GM12875 (cell line): Measurements from ENCODE around the gene POLR1A.

Source experiments
- H3K4me3 ChIP-seq: one replicate; pipeline ENCODE4 v1.5.1; 2011; ENCODE audit warnings: low read depth, low read length, control low read depth
- TF ChIP-seq, protein P1 (sequence below): IDR thresholded peaks from 2 replicates; pipeline ENCODE4 v1.5.1; 2011; ENCODE audit warnings: low read depth, mild to moderate bottlenecking, control low read depth, inconsistent platforms, low read length, moderate library complexity, borderline replicate concordance; ENCODE audit not compliant: insufficient read depth

POLR1A gene

DNA sequence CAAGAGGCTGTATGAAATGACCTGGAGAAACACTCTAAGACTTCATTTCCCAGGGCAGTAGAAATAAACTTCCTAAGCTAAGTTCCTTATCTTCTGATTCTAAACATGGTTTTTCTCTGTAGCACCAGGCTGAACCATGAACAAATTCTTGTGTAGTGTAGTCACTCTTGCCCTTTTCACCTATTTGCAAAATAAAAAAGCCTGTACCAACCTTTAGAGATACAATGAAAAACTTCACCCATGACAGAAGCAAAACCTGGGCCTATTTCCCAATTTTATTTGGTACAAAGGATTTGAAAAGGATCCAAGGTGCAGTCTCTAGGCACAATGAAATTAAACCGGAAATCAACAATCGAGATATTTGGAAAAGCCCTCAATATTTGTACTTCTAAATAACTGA is 43.6 kb downstream of the POLR1A start:
- TF ChIP-seq, protein P1, sequence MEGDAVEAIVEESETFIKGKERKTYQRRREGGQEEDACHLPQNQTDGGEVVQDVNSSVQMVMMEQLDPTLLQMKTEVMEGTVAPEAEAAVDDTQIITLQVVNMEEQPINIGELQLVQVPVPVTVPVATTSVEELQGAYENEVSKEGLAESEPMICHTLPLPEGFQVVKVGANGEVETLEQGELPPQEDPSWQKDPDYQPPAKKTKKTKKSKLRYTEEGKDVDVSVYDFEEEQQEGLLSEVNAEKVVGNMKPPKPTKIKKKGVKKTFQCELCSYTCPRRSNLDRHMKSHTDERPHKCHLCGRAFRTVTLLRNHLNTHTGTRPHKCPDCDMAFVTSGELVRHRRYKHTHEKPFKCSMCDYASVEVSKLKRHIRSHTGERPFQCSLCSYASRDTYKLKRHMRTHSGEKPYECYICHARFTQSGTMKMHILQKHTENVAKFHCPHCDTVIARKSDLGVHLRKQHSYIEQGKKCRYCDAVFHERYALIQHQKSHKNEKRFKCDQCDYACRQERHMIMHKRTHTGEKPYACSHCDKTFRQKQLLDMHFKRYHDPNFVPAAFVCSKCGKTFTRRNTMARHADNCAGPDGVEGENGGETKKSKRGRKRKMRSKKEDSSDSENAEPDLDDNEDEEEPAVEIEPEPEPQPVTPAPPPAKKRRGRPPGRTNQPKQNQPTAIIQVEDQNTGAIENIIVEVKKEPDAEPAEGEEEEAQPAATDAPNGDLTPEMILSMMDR, result no peak

DNA sequence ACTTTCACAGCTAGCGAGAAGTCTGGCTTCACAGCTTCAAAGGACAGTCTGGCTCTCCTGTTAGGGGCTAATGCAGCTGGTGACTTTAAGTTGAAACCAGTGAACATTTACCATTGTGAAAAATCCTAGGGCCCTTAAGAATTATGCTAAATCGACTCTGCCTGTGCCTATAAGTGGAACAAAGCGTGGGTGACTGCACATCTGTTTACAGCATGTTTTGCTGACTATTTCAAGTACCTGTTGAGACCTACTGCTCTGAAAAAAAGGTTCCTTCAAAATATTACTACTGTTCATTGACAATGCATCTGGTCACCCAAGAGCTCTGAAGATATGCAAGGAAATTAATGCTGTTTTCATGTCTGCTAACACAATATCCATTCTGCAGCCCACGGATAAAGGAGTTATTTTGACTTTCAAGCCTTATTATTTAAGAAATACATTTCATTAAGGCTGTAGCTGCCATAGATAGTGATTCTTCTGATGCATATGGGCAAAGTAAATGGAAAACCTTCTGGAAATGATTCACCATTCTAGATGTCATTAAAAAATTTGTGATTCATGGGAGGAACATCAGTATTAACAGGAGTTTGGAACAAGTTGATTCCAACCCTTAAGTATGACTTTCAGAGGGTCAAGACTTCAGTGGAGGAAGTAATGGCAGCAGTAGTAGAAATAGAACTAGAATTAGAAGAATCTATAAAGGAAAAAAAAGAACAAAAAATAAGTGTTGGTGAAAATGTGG is 48.9 kb downstream of the POLR1A start:
- TF ChIP-seq, protein P1, result no peak
- H3K4me3 ChIP-seq, result no peak overlapping the region

More for the DNA sequence above, 43.6 kb downstream of the POLR1A start:
- no peak overlapping the region for H3K4me3 ChIP-seq

DNA sequence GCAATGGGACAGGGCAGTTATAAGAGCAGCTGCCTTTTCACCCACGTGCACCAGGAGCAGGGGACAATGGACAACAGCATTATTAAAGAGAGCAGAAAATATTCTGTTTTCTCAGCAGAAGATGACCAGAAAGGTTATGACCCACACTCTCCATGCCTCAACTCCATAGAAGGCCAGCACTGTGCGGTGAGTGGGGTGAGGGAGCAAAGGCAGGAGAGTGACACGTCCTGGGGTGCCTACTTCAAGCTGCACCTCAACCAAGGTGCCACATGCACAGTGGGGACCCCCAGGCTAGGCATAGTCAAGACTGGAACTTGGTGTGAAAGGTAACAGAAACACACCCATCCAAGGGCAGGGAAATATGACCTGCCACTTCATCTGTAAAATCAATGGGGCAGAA is 50.4 kb downstream of the POLR1A start:
- TF ChIP-seq, protein P1, result no peak
- H3K4me3 ChIP-seq, result no peak overlapping the region

DNA sequence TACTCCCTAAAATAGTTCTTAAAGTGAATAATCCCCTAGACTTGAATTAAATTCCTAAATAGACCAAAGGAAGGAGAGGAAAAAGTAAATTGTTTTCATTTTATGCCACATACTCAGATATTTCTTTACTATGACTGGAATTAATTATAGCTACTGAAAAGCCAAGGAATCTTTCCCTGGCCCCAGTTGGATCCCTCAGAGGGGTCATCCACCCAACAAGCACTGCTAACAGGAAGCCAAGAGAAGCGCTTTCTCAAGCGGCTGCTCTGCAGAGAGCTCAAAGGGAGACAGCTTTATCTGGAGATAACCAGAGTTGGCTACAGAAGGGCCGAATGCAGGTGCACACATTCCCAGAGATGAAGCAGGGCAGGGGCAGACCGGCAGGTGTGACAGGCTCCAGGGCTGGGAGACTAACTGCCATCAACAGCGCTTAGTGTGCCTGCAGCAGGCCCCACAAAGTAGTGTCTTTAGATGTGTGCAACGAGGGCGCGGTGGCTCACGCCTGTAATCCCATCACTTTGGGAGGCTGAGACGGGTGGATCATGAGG is 51.1 kb downstream of the POLR1A start:
- no peak overlapping the region for H3K4me3 ChIP-seq
- TF ChIP-seq, protein P1, result no peak

DNA sequence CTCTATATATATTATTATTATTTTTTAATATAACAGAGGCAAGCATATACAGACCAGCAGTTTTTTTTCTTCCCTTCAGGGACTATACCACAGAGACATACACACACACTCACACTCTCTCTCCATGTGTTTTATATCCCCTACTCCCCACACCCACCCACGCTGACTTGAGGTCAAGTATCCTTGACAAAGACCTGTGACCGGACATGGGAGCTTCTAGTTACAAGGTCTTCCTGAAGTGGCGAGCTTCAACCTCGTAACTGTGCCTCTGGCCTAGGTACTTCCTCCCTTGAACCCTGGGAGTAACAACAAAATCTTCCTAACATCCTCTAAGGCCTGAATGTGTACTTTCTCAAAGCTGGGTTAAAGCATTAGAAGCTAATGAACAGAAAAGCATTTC is 52.5 kb downstream of the POLR1A start:
- TF ChIP-seq, protein P1, result no peak
- no peak overlapping the region for H3K4me3 ChIP-seq

DNA sequence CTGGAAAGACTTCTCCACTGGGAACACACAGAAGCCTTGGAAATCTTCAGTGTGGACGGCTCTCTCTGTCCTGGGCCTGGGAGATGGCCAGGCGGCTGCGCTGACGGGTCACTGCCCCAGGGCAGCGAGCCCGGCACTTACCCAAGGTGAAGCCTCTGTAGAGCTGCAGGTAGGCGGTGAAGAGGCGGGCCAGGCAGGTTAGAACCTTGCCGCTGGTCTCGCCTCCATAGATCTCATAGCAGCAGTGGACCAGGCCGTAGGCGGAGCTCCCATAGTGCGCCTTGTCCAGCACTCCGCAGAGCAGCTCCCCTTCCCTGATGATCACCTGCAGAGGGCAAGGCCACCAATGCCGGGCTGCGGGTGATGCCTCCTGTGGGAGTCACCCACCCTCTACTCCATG is 53.0 kb downstream of the POLR1A start:
- H3K4me3 ChIP-seq, result no peak overlapping the region
- TF ChIP-seq, protein P1, result no peak

DNA sequence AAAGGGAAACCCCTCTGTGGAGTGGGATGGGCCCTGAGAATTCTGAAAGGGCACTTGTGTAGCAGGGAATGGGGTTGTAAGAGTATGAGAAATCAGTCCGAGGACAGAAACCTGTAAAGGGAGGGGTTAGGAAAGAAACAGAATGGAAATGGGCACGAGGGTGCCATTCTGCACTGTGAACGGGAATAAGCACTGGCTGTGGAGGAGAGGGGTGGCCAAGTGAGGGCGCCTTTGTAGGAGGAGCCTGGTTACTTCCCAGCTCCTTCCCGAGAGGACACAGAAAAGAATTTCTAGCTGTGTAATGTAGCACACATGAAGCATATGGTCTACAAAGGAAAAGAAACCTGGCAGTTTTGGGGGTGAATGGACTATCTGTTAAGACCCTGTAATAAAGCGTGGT is 53.4 kb downstream of the POLR1A start:
- H3K4me3 ChIP-seq, result no peak overlapping the region
- TF ChIP-seq, protein P1, result no peak
